Bronchial epithelial cell (primary cell): ENCODE measurements around the gene POLA2. TPM values are rescaled to one million over a fixed set of nuclear protein-coding genes. Genes with fewer than 3 reads are reported as not detected.
"Not testable (repeated sequence)": the region's sequence is repeated elsewhere in the genome, so short reads cannot be mapped to it uniquely, and the experiment has no call there.

Experiments used
- DNase-seq: peaks from one replicate; pipeline ENCODE4 v3.0.0-alpha.2; 2010; ENCODE audit warnings: low read depth
- FAIRE-seq: peaks from 2 replicates; lab custom pipeline; 2011; peaks lifted over from hg19 to GRCh38; lab: Jason Lieb, UNC
- H3K27me3 ChIP-seq: 2 replicates; pipeline ENCODE4 v1.5.1; 2011; ENCODE audit warnings: low read length; ENCODE audit not compliant: control insufficient read depth, insufficient read depth
- H3K36me3 ChIP-seq: 2 replicates; pipeline ENCODE4 v1.5.1; 2011; ENCODE audit warnings: low read length; ENCODE audit not compliant: control insufficient read depth, insufficient read depth
- H3K4me3 ChIP-seq: 2 replicates; pipeline ENCODE4 v1.5.1; 2011; ENCODE audit warnings: mild to moderate bottlenecking, low read depth, low read length, control low read depth
- CTCF ChIP-seq: IDR thresholded peaks from 2 replicates; pipeline ENCODE4 v1.5.1; 2011; ENCODE audit warnings: mild to moderate bottlenecking, moderate library complexity, low read length, control low read depth, inconsistent platforms; ENCODE audit not compliant: insufficient read depth, severe bottlenecking
- total RNA-seq: library from RNA; depleted of rRNA; stranded (reverse); fragments of >200 nt; gene quantifications from 2 replicates; pipeline ENCODE4 v1.2.1, GENCODE V29; 2014

Gene POLA2
- total RNA-seq, 1 donor from 2014 or later = 1.6 TPM

- Histone ChIP-seq H3K36me3 (no peaks in the 10 kb centered on the region), H3K27me3 (no peaks in the 10 kb centered on the region), H3K4me3 (no peak overlapping the region)
- no peak for TF ChIP-seq CTCF
- FAIRE-seq = no peak
- DNase-seq = no peak
Measured at GRCh38 chr11:65246506-65246905, 15.3 kb upstream of the POLA2 start.

- not testable (repeated sequence) for H3K27me3 ChIP-seq, DNase-seq, FAIRE-seq, H3K36me3 ChIP-seq, H3K4me3 ChIP-seq
Measured at GRCh38 chr11:65248184-65248710, 13.5 kb upstream of the POLA2 start.

- no peak for TF ChIP-seq CTCF
- no peaks in the 10 kb centered on the region for H3K27me3 ChIP-seq
- FAIRE-seq = no peak
- H3K4me3 ChIP-seq = no peak overlapping the region
- DNase-seq = no peak
- no peaks in the 10 kb centered on the region for H3K36me3 ChIP-seq
Measured at GRCh38 chr11:65251476-65251875, 10.3 kb upstream of the POLA2 start.

- Histone ChIP-seq H3K36me3 (no peaks in the 10 kb centered on the region), H3K27me3 (no peaks in the 10 kb centered on the region), H3K4me3 (no peak overlapping the region)
- FAIRE-seq = no peak
- peak; percentile 15 for DNase-seq
- TF ChIP-seq CTCF = no peak
Measured at GRCh38 chr11:65254724-65255123, 7.0 kb upstream of the POLA2 start.

- no peaks in the 10 kb centered on the region for H3K36me3 ChIP-seq
- DNase-seq = no peak
- FAIRE-seq = no peak
- no peak overlapping the region for H3K4me3 ChIP-seq
- no peaks in the 10 kb centered on the region for H3K27me3 ChIP-seq
- no peak for TF ChIP-seq CTCF
Measured at GRCh38 chr11:65258988-65259387, 2.8 kb upstream of the POLA2 start.

- Histone ChIP-seq H3K36me3 (no peaks in the 10 kb centered on the region), H3K27me3 (no peaks in the 10 kb centered on the region), H3K4me3 (no peak overlapping the region)
- no peak for FAIRE-seq
- DNase-seq = no peak
- no peak for TF ChIP-seq CTCF
Measured at GRCh38 chr11:65260302-65260701, 1.5 kb upstream of the POLA2 start.
